ENCODE data around the gene TM9SF4. TPM values are rescaled to one million over a fixed set of nuclear protein-coding genes. Genes with fewer than 3 reads are reported as not detected.

The TM9SF4 gene
- total RNA-seq, 5 donors from 2014 or later (not counting 1 experiment from before 2014, with no cell fraction given), result 32.6 to 42.3 (median 38.0) TPM

- Mint-ChIP-seq H3K36me3 (peaks cover 52% of the 10 kb centered on the region), H3K4me1 (peaks cover 0 to 2% (median 0%) of the 10 kb centered on the region in 3 donors), H3K27me3 (no peaks in the 10 kb centered on the region), H3K27ac (peak overlapping the region; percentile 39 to 68), H3K9me3 (no peaks in the 10 kb centered on the region), H3K4me3 (no peak overlapping the region)
- Histone ChIP-seq H3K9me3 (no peaks in the 10 kb centered on the region), H3K27ac (ENCODE audit: low read length) (no peak overlapping the region), H3K4me1 (ENCODE audit: control insufficient read depth in 1 of 2, extremely low read depth in 1 of 2, insufficient read depth in 2 of 2, low read length in 2 of 2) (no peaks in the 10 kb centered on the region), H3K27me3 (replicated peaks in 1 of 2; ENCODE audit: control insufficient read depth in 2 of 2, extremely low read depth in 1 of 2, insufficient read depth in 2 of 2, low read length in 1 of 2) (no peaks in the 10 kb centered on the region), H3K4me3 (ENCODE audit: control insufficient read depth in 1 of 2, extremely low read depth in 1 of 2, low read length in 1 of 2) (no peak overlapping the region), H3K36me3 (ENCODE audit: control insufficient read depth in 2 of 2, extremely low read depth in 1 of 2, insufficient read depth in 1 of 2, low read length in 1 of 2) (peaks cover 8 to 72% of the 10 kb centered on the region in 2 donors)
- CTCF ChIA-PET, result no interaction called here
- DNase-seq (peak in 21 of 35 experiments; percentile 5 to 42 (median 12)), ATAC-seq (replicated peaks in 1 of 4) (peak in 1 of 4 experiments; percentile 13)
- WGBS (ENCODE audit: insufficient coverage), result 76% methylated on average over 5 of the region's 11 CpGs
- POLR2A ChIA-PET, result interaction anchor here in 1 of 2 donors (0.6 to 0.8 kb wide), 2 partner anchors 36 to 354 kb away, joined by 3 to 5 read pairs; no protein-coding TSS in a partner anchor
Observed at GRCh38 chr20:32155017-32155981, 45.8 kb downstream of the TM9SF4 start.

GRCh38 chr20:32157611-32158010, 48.1 kb downstream of the TM9SF4 start:
- DNase-seq (no peak), ATAC-seq (replicated peaks in 1 of 4) (no peak)
- no peaks in the 10 kb centered on the region for H3K9me3 ChIP-seq
- peaks cover 8 to 72% of the 10 kb centered on the region in 2 donors for H3K36me3 ChIP-seq (ENCODE audit: control insufficient read depth in 2 of 2, extremely low read depth in 1 of 2, insufficient read depth in 1 of 2, low read length in 1 of 2)
- ChIA-PET CTCF (no interaction called here), POLR2A (no interaction called here)
- Mint-ChIP-seq H3K36me3 (peaks cover 51% of the 10 kb centered on the region), H3K4me1 (peaks cover 0 to 2% (median 0%) of the 10 kb centered on the region in 3 donors), H3K27me3 (no peaks in the 10 kb centered on the region), H3K27ac (no peak overlapping the region), H3K4me3 (no peak overlapping the region), H3K9me3 (no peaks in the 10 kb centered on the region)
- H3K27ac ChIP-seq (ENCODE audit: low read length), result no peak overlapping the region
- H3K4me3 ChIP-seq (ENCODE audit: control insufficient read depth in 1 of 2, extremely low read depth in 1 of 2, low read length in 1 of 2), result no peak overlapping the region
- no peaks in the 10 kb centered on the region for H3K27me3 ChIP-seq (replicated peaks in 1 of 2; ENCODE audit: control insufficient read depth in 2 of 2, extremely low read depth in 1 of 2, insufficient read depth in 2 of 2, low read length in 1 of 2)
- 95% methylated on average over 13 of the region's 14 CpGs for WGBS (ENCODE audit: insufficient coverage)
- no peaks in the 10 kb centered on the region for H3K4me1 ChIP-seq (ENCODE audit: control insufficient read depth in 1 of 2, extremely low read depth in 1 of 2, insufficient read depth in 2 of 2, low read length in 2 of 2)

GRCh38 chr20:32158351-32158750, 48.8 kb downstream of the TM9SF4 start:
- Mint-ChIP-seq H3K27ac (peak overlapping the region in 1 of 2 donors; percentile 23), H3K27me3 (no peaks in the 10 kb centered on the region), H3K4me3 (no peak overlapping the region), H3K4me1 (peaks cover 0 to 2% (median 0%) of the 10 kb centered on the region in 3 donors), H3K9me3 (no peaks in the 10 kb centered on the region), H3K36me3 (peaks cover 45% of the 10 kb centered on the region)
- ChIA-PET CTCF (no interaction called here), POLR2A (no interaction called here)
- no peak overlapping the region for H3K27ac ChIP-seq (ENCODE audit: low read length)
- no peaks in the 10 kb centered on the region for H3K9me3 ChIP-seq
- no peak overlapping the region for H3K4me3 ChIP-seq (ENCODE audit: control insufficient read depth in 1 of 2, extremely low read depth in 1 of 2, low read length in 1 of 2)
- WGBS (ENCODE audit: insufficient coverage), result 96% methylated on average over 9 of the region's 11 CpGs
- H3K36me3 ChIP-seq (ENCODE audit: control insufficient read depth in 2 of 2, extremely low read depth in 1 of 2, insufficient read depth in 1 of 2, low read length in 1 of 2), result peaks cover 8 to 67% of the 10 kb centered on the region in 2 donors
- ATAC-seq (replicated peaks in 1 of 4), result no peak
- DNase-seq, result no peak
- H3K4me1 ChIP-seq (ENCODE audit: control insufficient read depth in 1 of 2, extremely low read depth in 1 of 2, insufficient read depth in 2 of 2, low read length in 2 of 2), result no peaks in the 10 kb centered on the region
- H3K27me3 ChIP-seq (replicated peaks in 1 of 2; ENCODE audit: control insufficient read depth in 2 of 2, extremely low read depth in 1 of 2, insufficient read depth in 2 of 2, low read length in 1 of 2), result no peaks in the 10 kb centered on the region

- H3K27me3 Mint-ChIP-seq, result no peaks in the 10 kb centered on the region
- no CpG with 5 or more reads among the region's 4 CpGs for WGBS (ENCODE audit: insufficient coverage)
- Histone ChIP-seq H3K36me3 (ENCODE audit: control insufficient read depth in 2 of 2, extremely low read depth in 1 of 2, insufficient read depth in 1 of 2, low read length in 1 of 2) (peaks cover 8 to 66% of the 10 kb centered on the region in 2 donors), H3K4me3 (ENCODE audit: control insufficient read depth in 1 of 2, extremely low read depth in 1 of 2, low read length in 1 of 2) (no peak overlapping the region), H3K4me1 (ENCODE audit: control insufficient read depth in 1 of 2, extremely low read depth in 1 of 2, insufficient read depth in 2 of 2, low read length in 2 of 2) (no peaks in the 10 kb centered on the region), H3K9me3 (no peaks in the 10 kb centered on the region), H3K27ac (ENCODE audit: low read length) (no peak overlapping the region), H3K27me3 (replicated peaks in 1 of 2; ENCODE audit: control insufficient read depth in 2 of 2, extremely low read depth in 1 of 2, insufficient read depth in 2 of 2, low read length in 1 of 2) (no peaks in the 10 kb centered on the region)
- no peak overlapping the region for H3K4me3 Mint-ChIP-seq
- no peak for DNase-seq
- peaks cover 0 to 2% (median 0%) of the 10 kb centered on the region in 3 donors for H3K4me1 Mint-ChIP-seq
- no peak overlapping the region for H3K27ac Mint-ChIP-seq
- POLR2A ChIA-PET, result no interaction called here
- CTCF ChIA-PET, result no interaction called here
- no peaks in the 10 kb centered on the region for H3K9me3 Mint-ChIP-seq
- H3K36me3 Mint-ChIP-seq, result peaks cover 45% of the 10 kb centered on the region
- no peak for ATAC-seq (replicated peaks in 1 of 4)
Observed at GRCh38 chr20:32158943-32159660, 49.6 kb downstream of the TM9SF4 start.

- CTCF ChIA-PET, result no interaction called here
- POLR2A ChIA-PET, result no interaction called here
- Histone ChIP-seq H3K4me1 (ENCODE audit: control insufficient read depth in 1 of 2, extremely low read depth in 1 of 2, insufficient read depth in 2 of 2, low read length in 2 of 2) (no peaks in the 10 kb centered on the region), H3K36me3 (ENCODE audit: control insufficient read depth in 2 of 2, extremely low read depth in 1 of 2, insufficient read depth in 1 of 2, low read length in 1 of 2) (peaks cover 8 to 70% of the 10 kb centered on the region in 2 donors), H3K27me3 (replicated peaks in 1 of 2; ENCODE audit: control insufficient read depth in 2 of 2, extremely low read depth in 1 of 2, insufficient read depth in 2 of 2, low read length in 1 of 2) (no peaks in the 10 kb centered on the region), H3K4me3 (ENCODE audit: control insufficient read depth in 1 of 2, extremely low read depth in 1 of 2, low read length in 1 of 2) (no peak overlapping the region), H3K27ac (ENCODE audit: low read length) (no peak overlapping the region), H3K9me3 (no peaks in the 10 kb centered on the region)
- peaks cover 44% of the 10 kb centered on the region for H3K36me3 Mint-ChIP-seq
- H3K4me1 Mint-ChIP-seq, result peaks cover 0 to 2% (median 0%) of the 10 kb centered on the region in 3 donors
- no peaks in the 10 kb centered on the region for H3K9me3 Mint-ChIP-seq
- H3K27me3 Mint-ChIP-seq, result no peaks in the 10 kb centered on the region
- H3K4me3 Mint-ChIP-seq, result no peak overlapping the region
- no peak for ATAC-seq (replicated peaks in 1 of 4)
- no peak overlapping the region for H3K27ac Mint-ChIP-seq
- WGBS (ENCODE audit: insufficient coverage), result 84% methylated on average over 5 of the region's 5 CpGs
- DNase-seq, result no peak
Observed at GRCh38 chr20:32159766-32160221, 50.3 kb downstream of the TM9SF4 start.

- no peaks in the 10 kb centered on the region for H3K4me1 Mint-ChIP-seq
- Histone ChIP-seq H3K27ac (ENCODE audit: low read length) (no peak overlapping the region), H3K27me3 (replicated peaks in 1 of 2; ENCODE audit: control insufficient read depth in 2 of 2, extremely low read depth in 1 of 2, insufficient read depth in 2 of 2, low read length in 1 of 2) (no peaks in the 10 kb centered on the region), H3K4me1 (ENCODE audit: control insufficient read depth in 1 of 2, extremely low read depth in 1 of 2, insufficient read depth in 2 of 2, low read length in 2 of 2) (no peaks in the 10 kb centered on the region), H3K4me3 (ENCODE audit: control insufficient read depth in 1 of 2, extremely low read depth in 1 of 2, low read length in 1 of 2) (no peak overlapping the region), H3K36me3 (ENCODE audit: control insufficient read depth in 2 of 2, extremely low read depth in 1 of 2, insufficient read depth in 1 of 2, low read length in 1 of 2) (peaks cover 7 to 72% of the 10 kb centered on the region in 2 donors), H3K9me3 (no peaks in the 10 kb centered on the region)
- no peak for DNase-seq
- WGBS (ENCODE audit: insufficient coverage), result 98% methylated on average over 4 of the region's 5 CpGs
- ChIA-PET POLR2A (no interaction called here), CTCF (no interaction called here)
- ATAC-seq (replicated peaks in 1 of 4), result no peak
- H3K4me3 Mint-ChIP-seq, result no peak overlapping the region
- no peak overlapping the region for H3K27ac Mint-ChIP-seq
- no peaks in the 10 kb centered on the region for H3K27me3 Mint-ChIP-seq
- no peaks in the 10 kb centered on the region for H3K9me3 Mint-ChIP-seq
- H3K36me3 Mint-ChIP-seq, result peaks cover 43% of the 10 kb centered on the region
Observed at GRCh38 chr20:32160341-32160740, 50.8 kb downstream of the TM9SF4 start.
